SK-N-SH treated with all-trans-retinoic acid at 6 μM for 48 hours (cell line): ENCODE data around the gene HOOK1.

Source experiments
- ATAC-seq: fragments of 200-7000 bp; cut with Tn5 transposase; 3 replicates; pipeline ENCODE4 v1.9.1; 2020; ENCODE audit warnings: mild to moderate bottlenecking, moderate library complexity
- ARNTL ChIP-seq: fragments of 450-650 bp; formaldehyde crosslinking; IDR thresholded peaks from 2 replicates; pipeline ENCODE4 v1.5.0; 2020; ENCODE audit warnings: low read depth, mild to moderate bottlenecking, moderate library complexity, borderline replicate concordance
- BACH2 ChIP-seq: fragments of 250-450 bp; sonication (Bioruptor Pico); IDR thresholded peaks from 2 replicates; pipeline ENCODE4 v1.9.0; 2021; ENCODE audit warnings: mild to moderate bottlenecking, borderline replicate concordance
- CSDC2 ChIP-seq: fragments of 250-450 bp; sonication (Bioruptor Pico); IDR thresholded peaks from 2 replicates; pipeline ENCODE4 v1.5.0; 2020; ENCODE audit warnings: mild to moderate bottlenecking, moderate library complexity
- ESRRG ChIP-seq: fragments of 250-450 bp; sonication (Bioruptor Pico); IDR thresholded peaks from 2 replicates; pipeline ENCODE4 v1.6.1; 2021; ENCODE audit warnings: mild to moderate bottlenecking
- GLIS3 ChIP-seq: fragments of 250-450 bp; sonication (Bioruptor Pico); IDR thresholded peaks from 2 replicates; pipeline ENCODE4 v1.5.0; 2020; ENCODE audit warnings: mild to moderate bottlenecking, moderate library complexity
- ISL1 ChIP-seq: fragments of 250-450 bp; sonication (Bioruptor Pico); IDR thresholded peaks from 2 replicates; pipeline ENCODE4 v2.1.2; 2022; ENCODE audit warnings: mild to moderate bottlenecking, moderate library complexity
- OSR1 ChIP-seq: fragments of 250-450 bp; sonication (Bioruptor Pico); IDR thresholded peaks from 2 replicates; pipeline ENCODE4 v1.8.0; 2022; ENCODE audit warnings: moderate library complexity, mild to moderate bottlenecking, inconsistent platforms
- PATZ1 ChIP-seq: fragments of 250-450 bp; sonication (Bioruptor Pico); IDR thresholded peaks from 2 replicates; pipeline ENCODE4 v1.8.0; 2020; ENCODE audit warnings: mild to moderate bottlenecking, moderate library complexity, borderline replicate concordance
- PPARA ChIP-seq: fragments of 250-450 bp; sonication (Bioruptor Pico); IDR thresholded peaks from 2 replicates; pipeline ENCODE4 v1.5.0; 2020; ENCODE audit warnings: mild to moderate bottlenecking, borderline replicate concordance
- RARB ChIP-seq: fragments of 250-450 bp; sonication (Bioruptor Pico); IDR thresholded peaks from 2 replicates; pipeline ENCODE4 v1.8.0; 2021; ENCODE audit warnings: mild to moderate bottlenecking, moderate library complexity
- SNAI2 ChIP-seq: fragments of 250-450 bp; sonication (Bioruptor Pico); IDR thresholded peaks from 2 replicates; pipeline ENCODE4 v1.5.0; 2020; ENCODE audit warnings: mild to moderate bottlenecking, moderate library complexity
- TCF4 ChIP-seq: fragments of 250-450 bp; sonication (Bioruptor Pico); IDR thresholded peaks from 2 replicates; pipeline ENCODE4 v1.8.0; 2021; ENCODE audit warnings: mild to moderate bottlenecking, moderate library complexity, borderline replicate concordance
- TOX ChIP-seq: fragments of 250-450 bp; sonication (Bioruptor Pico); IDR thresholded peaks from 2 replicates; pipeline ENCODE4 v1.8.0; 2021; ENCODE audit warnings: mild to moderate bottlenecking, moderate library complexity, borderline replicate concordance
- ZC3H10 ChIP-seq: fragments of 250-450 bp; sonication (Bioruptor Pico); IDR thresholded peaks from 2 replicates; pipeline ENCODE4 v1.5.1; 2021; ENCODE audit warnings: mild to moderate bottlenecking, moderate library complexity
- ZFP3 ChIP-seq: fragments of 250-450 bp; sonication (Bioruptor Pico); IDR thresholded peaks from 2 replicates; pipeline ENCODE4 v1.5.0; 2020; ENCODE audit warnings: mild to moderate bottlenecking, moderate library complexity
- ZFP30 ChIP-seq: fragments of 450-650 bp; formaldehyde crosslinking; IDR thresholded peaks from 2 replicates; pipeline ENCODE4 v1.5.0; 2022; ENCODE audit warnings: mild to moderate bottlenecking, moderate library complexity
- ZNF565 ChIP-seq: fragments of 450-650 bp; formaldehyde crosslinking; conservative IDR thresholded peaks from 2 replicates; pipeline ENCODE4 v1.5.0; 2020; ENCODE audit warnings: low read depth, mild to moderate bottlenecking, moderate library complexity
- ZNF70 ChIP-seq: fragments of 450-650 bp; formaldehyde crosslinking; IDR thresholded peaks from 2 replicates; pipeline ENCODE4 v1.5.0; 2020; ENCODE audit warnings: mild to moderate bottlenecking, moderate library complexity
- ZNF8 ChIP-seq: fragments of 450-650 bp; formaldehyde crosslinking; IDR thresholded peaks from 2 replicates; pipeline ENCODE4 v1.5.0; 2020; ENCODE audit warnings: mild to moderate bottlenecking, moderate library complexity
- TF ChIP-seq, protein P1 (sequence below): fragments of 250-450 bp; sonication (Bioruptor Pico); IDR thresholded peaks from 2 replicates; pipeline ENCODE4 v1.5.0; 2020; ENCODE audit warnings: mild to moderate bottlenecking, moderate library complexity
- TF ChIP-seq, protein P2 (sequence below): fragments of 250-450 bp; sonication (Bioruptor Pico); IDR thresholded peaks from 2 replicates; pipeline ENCODE4 v1.5.1; 2021; ENCODE audit warnings: mild to moderate bottlenecking, moderate library complexity
- TF ChIP-seq, protein P3 (sequence below): fragments of 250-450 bp; sonication (Bioruptor Pico); IDR thresholded peaks from 2 replicates; pipeline ENCODE4 v1.8.0; 2021; ENCODE audit warnings: low read depth, mild to moderate bottlenecking, moderate library complexity, borderline replicate concordance

HOOK1 gene

GRCh38 chr1:59827055-59827643, 12.4 kb downstream of the HOOK1 start:
- TF ChIP-seq TOX (CRISPR knock-in tag): no peak
- TF ChIP-seq RARB: no peak
- no peak for TF ChIP-seq PATZ1 (CRISPR knock-in tag)
- no peak for TF ChIP-seq PPARA (CRISPR knock-in tag)
- no peak for TF ChIP-seq ARNTL (CRISPR knock-in tag)
- TF ChIP-seq ZFP30 (CRISPR knock-in tag): no peak
- ATAC-seq: no peak

DNA sequence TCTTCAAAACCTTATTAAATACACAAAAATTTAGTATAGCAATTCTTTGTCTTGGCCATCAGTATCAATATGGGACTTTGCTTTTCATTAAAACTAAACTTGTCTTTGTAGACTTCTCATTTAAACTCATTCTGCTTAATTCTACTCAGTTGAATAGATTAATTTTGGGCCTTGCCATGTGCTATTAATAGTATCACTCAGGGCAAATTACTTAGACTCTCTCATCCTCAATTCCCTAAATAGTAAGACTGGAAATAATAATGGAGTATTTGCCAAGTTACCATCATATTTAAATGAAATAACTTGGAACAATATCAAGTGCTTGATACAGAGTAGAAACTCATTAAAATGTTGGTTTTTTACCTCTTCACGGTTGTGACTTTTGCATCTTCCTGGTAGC, 13.4 kb downstream of the HOOK1 start:
- no peak for ATAC-seq
- TF ChIP-seq BACH2 (CRISPR knock-in tag): no peak
- TF ChIP-seq ISL1 (CRISPR knock-in tag): no peak
- no peak for TF ChIP-seq PATZ1 (CRISPR knock-in tag)
- TF ChIP-seq ZC3H10 (CRISPR knock-in tag): no peak
- TF ChIP-seq, protein P1, sequence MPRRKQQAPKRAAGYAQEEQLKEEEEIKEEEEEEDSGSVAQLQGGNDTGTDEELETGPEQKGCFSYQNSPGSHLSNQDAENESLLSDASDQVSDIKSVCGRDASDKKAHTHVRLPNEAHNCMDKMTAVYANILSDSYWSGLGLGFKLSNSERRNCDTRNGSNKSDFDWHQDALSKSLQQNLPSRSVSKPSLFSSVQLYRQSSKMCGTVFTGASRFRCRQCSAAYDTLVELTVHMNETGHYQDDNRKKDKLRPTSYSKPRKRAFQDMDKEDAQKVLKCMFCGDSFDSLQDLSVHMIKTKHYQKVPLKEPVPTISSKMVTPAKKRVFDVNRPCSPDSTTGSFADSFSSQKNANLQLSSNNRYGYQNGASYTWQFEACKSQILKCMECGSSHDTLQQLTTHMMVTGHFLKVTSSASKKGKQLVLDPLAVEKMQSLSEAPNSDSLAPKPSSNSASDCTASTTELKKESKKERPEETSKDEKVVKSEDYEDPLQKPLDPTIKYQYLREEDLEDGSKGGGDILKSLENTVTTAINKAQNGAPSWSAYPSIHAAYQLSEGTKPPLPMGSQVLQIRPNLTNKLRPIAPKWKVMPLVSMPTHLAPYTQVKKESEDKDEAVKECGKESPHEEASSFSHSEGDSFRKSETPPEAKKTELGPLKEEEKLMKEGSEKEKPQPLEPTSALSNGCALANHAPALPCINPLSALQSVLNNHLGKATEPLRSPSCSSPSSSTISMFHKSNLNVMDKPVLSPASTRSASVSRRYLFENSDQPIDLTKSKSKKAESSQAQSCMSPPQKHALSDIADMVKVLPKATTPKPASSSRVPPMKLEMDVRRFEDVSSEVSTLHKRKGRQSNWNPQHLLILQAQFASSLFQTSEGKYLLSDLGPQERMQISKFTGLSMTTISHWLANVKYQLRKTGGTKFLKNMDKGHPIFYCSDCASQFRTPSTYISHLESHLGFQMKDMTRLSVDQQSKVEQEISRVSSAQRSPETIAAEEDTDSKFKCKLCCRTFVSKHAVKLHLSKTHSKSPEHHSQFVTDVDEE (CRISPR knock-in tag): no peak
- no peak for TF ChIP-seq ZNF565 (CRISPR knock-in tag)
- TF ChIP-seq, protein P2, sequence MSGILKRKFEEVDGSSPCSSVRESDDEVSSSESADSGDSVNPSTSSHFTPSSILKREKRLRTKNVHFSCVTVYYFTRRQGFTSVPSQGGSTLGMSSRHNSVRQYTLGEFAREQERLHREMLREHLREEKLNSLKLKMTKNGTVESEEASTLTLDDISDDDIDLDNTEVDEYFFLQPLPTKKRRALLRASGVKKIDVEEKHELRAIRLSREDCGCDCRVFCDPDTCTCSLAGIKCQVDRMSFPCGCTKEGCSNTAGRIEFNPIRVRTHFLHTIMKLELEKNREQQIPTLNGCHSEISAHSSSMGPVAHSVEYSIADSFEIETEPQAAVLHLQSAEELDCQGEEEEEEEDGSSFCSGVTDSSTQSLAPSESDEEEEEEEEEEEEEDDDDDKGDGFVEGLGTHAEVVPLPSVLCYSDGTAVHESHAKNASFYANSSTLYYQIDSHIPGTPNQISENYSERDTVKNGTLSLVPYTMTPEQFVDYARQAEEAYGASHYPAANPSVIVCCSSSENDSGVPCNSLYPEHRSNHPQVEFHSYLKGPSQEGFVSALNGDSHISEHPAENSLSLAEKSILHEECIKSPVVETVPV: no peak
- TF ChIP-seq CSDC2 (CRISPR knock-in tag): no peak
- no peak for TF ChIP-seq ARNTL (CRISPR knock-in tag)
- no peak for TF ChIP-seq ESRRG
- TF ChIP-seq PPARA (CRISPR knock-in tag): no peak
- TF ChIP-seq TOX (CRISPR knock-in tag): no peak
- TF ChIP-seq OSR1 (CRISPR knock-in tag): no peak
- TF ChIP-seq GLIS3: no peak
- TF ChIP-seq SNAI2 (CRISPR knock-in tag): no peak

DNA sequence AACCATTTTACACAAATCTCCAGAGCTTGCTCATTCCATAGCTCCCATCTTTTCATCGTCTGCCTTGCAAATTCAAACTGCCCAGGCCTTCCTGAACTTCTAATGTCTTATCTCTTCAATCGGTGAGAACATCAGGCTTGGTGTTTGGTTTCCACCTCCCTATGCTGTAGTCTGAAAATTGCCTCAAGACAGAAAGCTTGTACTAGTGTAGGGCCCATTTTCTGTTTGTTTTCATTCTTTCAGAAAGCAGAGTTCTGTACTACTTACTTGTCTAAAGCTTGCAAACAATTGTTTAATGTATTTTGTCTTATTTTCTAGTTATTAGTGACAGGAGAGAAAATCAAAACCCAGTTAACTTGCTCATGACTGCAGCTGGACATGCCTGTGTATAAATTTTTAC, 16.8 kb downstream of the HOOK1 start:
- peak; percentile 65 for ATAC-seq
- TF ChIP-seq RARB: no peak
- no peak for TF ChIP-seq ZNF8
- TF ChIP-seq ARNTL (CRISPR knock-in tag): no peak
- TF ChIP-seq ZFP3 (CRISPR knock-in tag): no peak
- no peak for TF ChIP-seq ISL1 (CRISPR knock-in tag)
- TF ChIP-seq BACH2 (CRISPR knock-in tag): no peak
- TF ChIP-seq TCF4: no peak
- no peak for TF ChIP-seq ZFP30 (CRISPR knock-in tag)
- no peak for TF ChIP-seq ZNF70 (CRISPR knock-in tag)
- no peak for TF ChIP-seq PPARA (CRISPR knock-in tag)
- no peak for TF ChIP-seq CSDC2 (CRISPR knock-in tag)
- TF ChIP-seq GLIS3: no peak
- TF ChIP-seq ZC3H10 (CRISPR knock-in tag): no peak
- TF ChIP-seq TOX (CRISPR knock-in tag): no peak
- no peak for TF ChIP-seq PATZ1 (CRISPR knock-in tag)
- TF ChIP-seq SNAI2 (CRISPR knock-in tag): no peak
- TF ChIP-seq, protein P3, sequence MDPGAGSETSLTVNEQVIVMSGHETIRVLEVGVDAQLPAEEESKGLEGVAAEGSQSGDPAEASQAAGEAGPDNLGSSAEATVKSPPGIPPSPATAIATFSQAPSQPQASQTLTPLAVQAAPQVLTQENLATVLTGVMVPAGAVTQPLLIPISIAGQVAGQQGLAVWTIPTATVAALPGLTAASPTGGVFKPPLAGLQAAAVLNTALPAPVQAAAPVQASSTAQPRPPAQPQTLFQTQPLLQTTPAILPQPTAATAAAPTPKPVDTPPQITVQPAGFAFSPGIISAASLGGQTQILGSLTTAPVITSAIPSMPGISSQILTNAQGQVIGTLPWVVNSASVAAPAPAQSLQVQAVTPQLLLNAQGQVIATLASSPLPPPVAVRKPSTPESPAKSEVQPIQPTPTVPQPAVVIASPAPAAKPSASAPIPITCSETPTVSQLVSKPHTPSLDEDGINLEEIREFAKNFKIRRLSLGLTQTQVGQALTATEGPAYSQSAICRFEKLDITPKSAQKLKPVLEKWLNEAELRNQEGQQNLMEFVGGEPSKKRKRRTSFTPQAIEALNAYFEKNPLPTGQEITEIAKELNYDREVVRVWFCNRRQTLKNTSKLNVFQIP (CRISPR knock-in tag): no peak
- TF ChIP-seq, protein P1 (CRISPR knock-in tag): no peak
